K562 (cell line): Measurements from ENCODE around the gene MEGF11. TPM values are rescaled to one million over a fixed set of nuclear protein-coding genes. Genes with fewer than 3 reads are reported as not detected.

Experiments used
- ATAC-seq: fragments of 200-7000 bp; cut with Tn5 transposase; 3 replicates; pipeline ENCODE4 v1.9.1; 2020; ENCODE audit warnings: moderate library complexity
- BruUV-seq: library from RNA; stranded (reverse); fragments of 400-500 nt; replicated peaks from 2 replicates; lab custom pipeline; 2021; lab: Mats Ljungman, UMichigan
- CTCF ChIA-PET: fragments of 300-600 bp; formaldehyde crosslinking; extraction: SDS; loops from one replicate; lab custom pipeline; 2021; ENCODE audit warnings: low intra/inter-chr PET ratio; lab: Yijun Ruan, JAX
- POLR2A ChIA-PET: fragments of 300-600, 350-650 bp; sonication (Branson Sonifier 250); formaldehyde crosslinking; extraction: SDS; loops from one replicate; lab custom pipeline; 2021; ENCODE audit warnings: antibody characterized with exemption, inconsistent platforms; lab: Yijun Ruan, JAX
- DNase-seq, 4 experiments: peaks; one replicate each; pipeline versions ENCODE4 v3.0.0 to v3.0.0-alpha.2; 2011 to 2018; ENCODE audit warnings: low spot score in 3 of 4, mixed read lengths in 3 of 4; ENCODE audit errors: extremely low read depth in 1 of 4
- FAIRE-seq: peaks from 2 replicates; lab custom pipeline; 2011; peaks lifted over from hg19 to GRCh38; lab: Jason Lieb, UNC
- H2AFZ ChIP-seq: 2 replicates; pipeline ENCODE4 v1.6.0; 2011; ENCODE audit warnings: low read depth, low read length, control low read depth, inconsistent platforms
- H3K27ac ChIP-seq: fragments of 200-600 bp; 3 replicates; pipeline ENCODE4 v1.8.0; 2011; ENCODE audit warnings: low read depth, mild to moderate bottlenecking, control low read depth, inconsistent platforms, low read length, moderate library complexity, mixed read lengths; ENCODE audit errors: extremely low read depth
- H3K27me3 ChIP-seq, 2 experiments: fragments of 300-600 bp in 1 of 2; 2 replicates in 1 of 2; 3 replicates in 1 of 2; pipeline versions ENCODE4 v1.6.0 to v1.8.0; 2011; ENCODE audit warnings: inconsistent platforms in 2 of 2, low read length in 2 of 2, mild to moderate bottlenecking in 1 of 2, mixed read lengths in 1 of 2, moderate library complexity in 1 of 2; ENCODE audit not compliant: control insufficient read depth in 2 of 2, insufficient read depth in 2 of 2
- H3K36me3 ChIP-seq: fragments of 300-600 bp; 3 replicates; pipeline ENCODE4 v1.8.0; 2011; ENCODE audit warnings: mild to moderate bottlenecking, low read length, inconsistent platforms; ENCODE audit not compliant: control insufficient read depth, insufficient read depth
- H3K4me1 ChIP-seq, 2 experiments: fragments of 200-600 bp in 1 of 2; replicated peaks in 1 of 2; 2 replicates in 1 of 2; 3 replicates in 1 of 2; pipeline versions ENCODE4 v1.5.1 to v1.8.0; 2011; ENCODE audit warnings: inconsistent platforms in 2 of 2, low read length in 2 of 2, mild to moderate bottlenecking in 1 of 2, mixed read lengths in 1 of 2, moderate library complexity in 1 of 2; ENCODE audit not compliant: control insufficient read depth in 2 of 2, insufficient read depth in 2 of 2
- H3K4me2 ChIP-seq: 2 replicates; pipeline ENCODE4 v1.6.1; 2011; ENCODE audit warnings: low read length, control low read depth, inconsistent platforms, mixed read lengths; ENCODE audit not compliant: insufficient read depth
- H3K4me3 ChIP-seq: fragments of 200-600 bp; sonication (generic), shearing (Covaris generic); 2 replicates; pipeline ENCODE4 v1.5.1; 2016; ENCODE audit warnings: control low read depth, inconsistent platforms
- H3K79me2 ChIP-seq: fragments of 200-600 bp; 3 replicates; pipeline ENCODE4 v1.8.0; 2011; ENCODE audit warnings: low read length, inconsistent platforms; ENCODE audit not compliant: control insufficient read depth, insufficient read depth
- H3K9ac ChIP-seq, 2 experiments: 2 replicates each; pipeline versions ENCODE4 v1.6.0 to v1.6.1; 2011; ENCODE audit warnings: low read depth in 2 of 2, low read length in 2 of 2, control low read depth in 1 of 2, inconsistent platforms in 1 of 2, mild to moderate bottlenecking in 1 of 2, mixed read lengths in 1 of 2; ENCODE audit not compliant: insufficient read depth in 1 of 2
- H3K9me1 ChIP-seq: one replicate; pipeline ENCODE4 v1.6.0; 2011; ENCODE audit warnings: inconsistent platforms, mild to moderate bottlenecking, low read length, moderate library complexity; ENCODE audit not compliant: control insufficient read depth, insufficient read depth
- H3K9me3 ChIP-seq: replicated peaks from 2 replicates; pipeline ENCODE4 v1.5.1; 2011; ENCODE audit warnings: low read depth, low read length, inconsistent platforms; ENCODE audit not compliant: control insufficient read depth, insufficient read depth
- H4K20me1 ChIP-seq: replicated peaks from 2 replicates; pipeline ENCODE4 v1.6.1; 2011; ENCODE audit warnings: low read length, inconsistent platforms, mixed read lengths; ENCODE audit not compliant: control insufficient read depth, insufficient read depth
- ELF1 ChIP-seq: fragments of 200-800 bp; sonication (Bioruptor generic); IDR thresholded peaks from 2 replicates; pipeline ENCODE4 v1.6.1; 2016; ENCODE audit warnings: missing genetic modification characterization, missing compliant biosample characterization
- FOXA1 ChIP-seq: fragments of 450-650 bp; IDR thresholded peaks from 2 replicates; pipeline ENCODE4 v1.6.1; 2016; ENCODE audit warnings: mild to moderate bottlenecking, borderline replicate concordance
- RB1 ChIP-seq: fragments of 450-650 bp; IDR thresholded peaks from 2 replicates; pipeline ENCODE4 v1.6.1; 2017; ENCODE audit warnings: low read depth, mild to moderate bottlenecking
- SREBF1 ChIP-seq: fragments of 150-350 bp; IDR thresholded peaks from 2 replicates; pipeline ENCODE4 v1.6.1; 2014; ENCODE audit warnings: antibody characterized with exemption, low read depth, low read length, borderline replicate concordance
- ZNF23 ChIP-seq: fragments of 250-450 bp; sonication (Bioruptor Pico); IDR thresholded peaks from 2 replicates; pipeline ENCODE4 v1.4.0; 2020; ENCODE audit warnings: mild to moderate bottlenecking
- ZNF785 ChIP-seq: fragments of 250-450 bp; sonication (Bioruptor Pico); IDR thresholded peaks from 2 replicates; pipeline ENCODE4 v1.4.0; 2020; ENCODE audit warnings: mild to moderate bottlenecking
- WGBS: fragments of 100-300 bp; shearing (Covaris generic); methylation state at CpG from one replicate; pipeline ENCODE4 v1.1.6; 2016; ENCODE audit warnings: low coverage, mixed read lengths; ENCODE audit not compliant: insufficient coverage; ENCODE audit errors: missing lambda C conversion rate; 5-methylcytosine and 5-hydroxymethylcytosine counted together
- in situ Hi-C: fragments of 300-500 bp; cut with MboI; formaldehyde crosslinking; loops from 4 replicates; pipeline ENCODE4 v1.15.0; 2018; ENCODE audit warnings: inconsistent platforms, mixed read lengths
- intact Hi-C: fragments of 100-400 bp; cut with micrococcal nuclease; formaldehyde crosslinking; loops from 2 replicates; pipeline ENCODE4 v1.14.2; 2022
- polyA plus RNA-seq, 8 experiments: library from polyadenylated mRNA; depleted of rRNA in 4 of 8; stranded (reverse) in 5 of 8; unstranded in 3 of 8; fragments of >200 nt; fragmentation: Nextera tagmentation in 2 of 8; fragmentation: Illumina TruSeq in 1 of 8; extraction: Ambion mirVana in 2 of 8; extraction: Trizol in 1 of 8; gene quantifications; 2 replicates each; pipeline versions ENCODE4 v1.2.1 to v1.2.3, GENCODE V29; 2011 to 2014; ENCODE audit warnings: inconsistent platforms in 1 of 8, missing spikeins in 1 of 8
- total RNA-seq, 7 experiments: library from RNA; depleted of rRNA in 6 of 7; stranded (reverse); fragments of >200 nt in 6 of 7; fragmentation: Illumina TruSeq in 2 of 7; extraction: Trizol in 2 of 7; gene quantifications; 2 replicates each; pipeline versions ENCODE4 v1.2.1 to v1.2.3, GENCODE V29; 2011 to 2021; ENCODE audit warnings: low replicate concordance in 1 of 7
- TF ChIP-seq, protein P1 (sequence below): fragments of 250-450 bp; sonication (Bioruptor Pico); IDR thresholded peaks from 2 replicates; pipeline ENCODE4 v1.4.0; 2020
- TF ChIP-seq, protein P2 (sequence below): fragments of 250-450 bp; sonication (Bioruptor Pico); IDR thresholded peaks from 2 replicates; pipeline ENCODE4 v1.8.0; 2022; ENCODE audit warnings: moderate library complexity, mild to moderate bottlenecking, inconsistent platforms
- TF ChIP-seq, protein P3 (sequence below): fragments of 450-650 bp; formaldehyde crosslinking; IDR thresholded peaks from 2 replicates; pipeline ENCODE4 v1.4.0; 2022; ENCODE audit warnings: mild to moderate bottlenecking, moderate library complexity
- TF ChIP-seq, protein P4 (sequence below): fragments of 450-650 bp; IDR thresholded peaks from 2 replicates; pipeline ENCODE4 v1.6.1; 2014; ENCODE audit warnings: low read depth, mild to moderate bottlenecking, moderate library complexity, borderline replicate concordance
- TF ChIP-seq, protein P5 (sequence below): fragments of 200-800 bp; sonication (Bioruptor generic); IDR thresholded peaks from 2 replicates; pipeline ENCODE4 v1.6.1; 2017; ENCODE audit warnings: missing genetic modification characterization, missing compliant biosample characterization

The MEGF11 gene
- total and polyA plus RNA-seq, 9 of the 15 experiments (the other 6 are each of a cell fraction or from before 2014, with no cell fraction given): 0.06 to 0.23 (median 0.20) TPM; not detected in 6

DNA sequence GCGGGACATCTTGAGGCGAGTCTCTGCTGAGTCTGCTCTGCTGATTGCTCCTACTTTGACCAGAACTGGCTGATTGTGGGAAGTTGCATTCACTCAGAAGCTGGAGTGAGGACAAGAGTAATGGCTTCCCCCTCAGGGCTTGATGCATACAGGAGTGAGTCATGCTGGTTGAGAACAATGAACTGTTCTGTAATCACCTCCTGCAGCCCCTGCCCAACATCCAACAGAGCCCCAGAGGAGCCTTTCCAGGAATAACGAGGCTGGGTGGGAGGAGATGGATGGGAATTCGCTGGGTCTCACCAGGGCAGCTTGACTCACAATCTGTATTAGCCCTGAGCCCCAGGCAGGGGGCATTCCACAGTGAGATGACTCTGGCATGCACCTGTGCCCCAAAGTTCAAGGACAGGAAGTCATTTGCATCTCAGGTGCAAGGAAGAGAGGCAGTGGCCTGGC lies 299.2 kb downstream of the MEGF11 start:
- DNase-seq: no peak
- H3K36me3 ChIP-seq: no peaks in the 10 kb centered on the region
- ChIA-PET CTCF (no interaction called here), POLR2A (no interaction called here)
- H3K4me2 ChIP-seq: no peak overlapping the region
- H2AFZ ChIP-seq: no peak overlapping the region
- peaks cover 14% of the 10 kb centered on the region; the same call in 1 of the 2 replicates for H4K20me1 ChIP-seq
- H3K27me3 ChIP-seq: peaks cover 12 to 25% of the 10 kb centered on the region in 2 experiments; a peak in 4 of 5 replicates
- no peaks in the 10 kb centered on the region for H3K4me1 ChIP-seq
- intact Hi-C loops: no loop called here
- no TSS peak for BruUV-seq
- H3K27ac ChIP-seq: no peak overlapping the region
- in situ Hi-C loops: no loop called here
- peaks cover 2% of the 10 kb centered on the region for H3K9me1 ChIP-seq
- no peak for ATAC-seq
- H3K79me2 ChIP-seq: no peaks in the 10 kb centered on the region
- no peak for FAIRE-seq
- H3K9me3 ChIP-seq: no peaks in the 10 kb centered on the region
- 0% methylated on average over 4 of the region's 4 CpGs for WGBS
- H3K9ac ChIP-seq: no peak overlapping the region
- no peak overlapping the region for H3K4me3 ChIP-seq
- TF ChIP-seq, protein P1, sequence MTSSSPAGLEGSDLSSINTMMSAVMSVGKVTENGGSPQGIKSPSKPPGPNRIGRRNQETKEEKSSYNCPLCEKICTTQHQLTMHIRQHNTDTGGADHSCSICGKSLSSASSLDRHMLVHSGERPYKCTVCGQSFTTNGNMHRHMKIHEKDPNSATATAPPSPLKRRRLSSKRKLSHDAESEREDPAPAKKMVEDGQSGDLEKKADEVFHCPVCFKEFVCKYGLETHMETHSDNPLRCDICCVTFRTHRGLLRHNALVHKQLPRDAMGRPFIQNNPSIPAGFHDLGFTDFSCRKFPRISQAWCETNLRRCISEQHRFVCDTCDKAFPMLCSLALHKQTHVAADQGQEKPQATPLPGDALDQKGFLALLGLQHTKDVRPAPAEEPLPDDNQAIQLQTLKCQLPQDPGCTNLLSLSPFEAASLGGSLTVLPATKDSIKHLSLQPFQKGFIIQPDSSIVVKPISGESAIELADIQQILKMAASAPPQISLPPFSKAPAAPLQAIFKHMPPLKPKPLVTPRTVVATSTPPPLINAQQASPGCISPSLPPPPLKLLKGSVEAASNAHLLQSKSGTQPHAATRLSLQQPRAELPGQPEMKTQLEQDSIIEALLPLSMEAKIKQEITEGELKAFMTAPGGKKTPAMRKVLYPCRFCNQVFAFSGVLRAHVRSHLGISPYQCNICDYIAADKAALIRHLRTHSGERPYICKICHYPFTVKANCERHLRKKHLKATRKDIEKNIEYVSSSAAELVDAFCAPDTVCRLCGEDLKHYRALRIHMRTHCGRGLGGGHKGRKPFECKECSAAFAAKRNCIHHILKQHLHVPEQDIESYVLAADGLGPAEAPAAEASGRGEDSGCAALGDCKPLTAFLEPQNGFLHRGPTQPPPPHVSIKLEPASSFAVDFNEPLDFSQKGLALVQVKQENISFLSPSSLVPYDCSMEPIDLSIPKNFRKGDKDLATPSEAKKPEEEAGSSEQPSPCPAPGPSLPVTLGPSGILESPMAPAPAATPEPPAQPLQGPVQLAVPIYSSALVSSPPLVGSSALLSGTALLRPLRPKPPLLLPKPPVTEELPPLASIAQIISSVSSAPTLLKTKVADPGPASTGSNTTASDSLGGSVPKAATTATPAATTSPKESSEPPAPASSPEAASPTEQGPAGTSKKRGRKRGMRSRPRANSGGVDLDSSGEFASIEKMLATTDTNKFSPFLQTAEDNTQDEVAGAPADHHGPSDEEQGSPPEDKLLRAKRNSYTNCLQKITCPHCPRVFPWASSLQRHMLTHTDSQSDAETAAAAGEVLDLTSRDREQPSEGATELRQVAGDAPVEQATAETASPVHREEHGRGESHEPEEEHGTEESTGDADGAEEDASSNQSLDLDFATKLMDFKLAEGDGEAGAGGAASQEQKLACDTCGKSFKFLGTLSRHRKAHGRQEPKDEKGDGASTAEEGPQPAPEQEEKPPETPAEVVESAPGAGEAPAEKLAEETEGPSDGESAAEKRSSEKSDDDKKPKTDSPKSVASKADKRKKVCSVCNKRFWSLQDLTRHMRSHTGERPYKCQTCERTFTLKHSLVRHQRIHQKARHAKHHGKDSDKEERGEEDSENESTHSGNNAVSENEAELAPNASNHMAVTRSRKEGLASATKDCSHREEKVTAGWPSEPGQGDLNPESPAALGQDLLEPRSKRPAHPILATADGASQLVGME (CRISPR knock-in tag): no peak
- TF ChIP-seq ELF1 (tag): no peak
- TF ChIP-seq, protein P2, sequence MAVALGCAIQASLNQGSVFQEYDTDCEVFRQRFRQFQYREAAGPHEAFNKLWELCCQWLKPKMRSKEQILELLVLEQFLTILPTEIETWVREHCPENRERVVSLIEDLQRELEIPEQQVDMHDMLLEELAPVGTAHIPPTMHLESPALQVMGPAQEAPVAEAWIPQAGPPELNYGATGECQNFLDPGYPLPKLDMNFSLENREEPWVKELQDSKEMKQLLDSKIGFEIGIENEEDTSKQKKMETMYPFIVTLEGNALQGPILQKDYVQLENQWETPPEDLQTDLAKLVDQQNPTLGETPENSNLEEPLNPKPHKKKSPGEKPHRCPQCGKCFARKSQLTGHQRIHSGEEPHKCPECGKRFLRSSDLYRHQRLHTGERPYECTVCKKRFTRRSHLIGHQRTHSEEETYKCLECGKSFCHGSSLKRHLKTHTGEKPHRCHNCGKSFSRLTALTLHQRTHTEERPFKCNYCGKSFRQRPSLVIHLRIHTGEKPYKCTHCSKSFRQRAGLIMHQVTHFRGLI (CRISPR knock-in tag): no peak
- TF ChIP-seq, protein P3, sequence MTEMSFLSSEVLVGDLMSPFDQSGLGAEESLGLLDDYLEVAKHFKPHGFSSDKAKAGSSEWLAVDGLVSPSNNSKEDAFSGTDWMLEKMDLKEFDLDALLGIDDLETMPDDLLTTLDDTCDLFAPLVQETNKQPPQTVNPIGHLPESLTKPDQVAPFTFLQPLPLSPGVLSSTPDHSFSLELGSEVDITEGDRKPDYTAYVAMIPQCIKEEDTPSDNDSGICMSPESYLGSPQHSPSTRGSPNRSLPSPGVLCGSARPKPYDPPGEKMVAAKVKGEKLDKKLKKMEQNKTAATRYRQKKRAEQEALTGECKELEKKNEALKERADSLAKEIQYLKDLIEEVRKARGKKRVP (CRISPR knock-in tag): no peak
- TF ChIP-seq, protein P4, sequence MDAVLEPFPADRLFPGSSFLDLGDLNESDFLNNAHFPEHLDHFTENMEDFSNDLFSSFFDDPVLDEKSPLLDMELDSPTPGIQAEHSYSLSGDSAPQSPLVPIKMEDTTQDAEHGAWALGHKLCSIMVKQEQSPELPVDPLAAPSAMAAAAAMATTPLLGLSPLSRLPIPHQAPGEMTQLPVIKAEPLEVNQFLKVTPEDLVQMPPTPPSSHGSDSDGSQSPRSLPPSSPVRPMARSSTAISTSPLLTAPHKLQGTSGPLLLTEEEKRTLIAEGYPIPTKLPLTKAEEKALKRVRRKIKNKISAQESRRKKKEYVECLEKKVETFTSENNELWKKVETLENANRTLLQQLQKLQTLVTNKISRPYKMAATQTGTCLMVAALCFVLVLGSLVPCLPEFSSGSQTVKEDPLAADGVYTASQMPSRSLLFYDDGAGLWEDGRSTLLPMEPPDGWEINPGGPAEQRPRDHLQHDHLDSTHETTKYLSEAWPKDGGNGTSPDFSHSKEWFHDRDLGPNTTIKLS: no peak
- TF ChIP-seq RB1: no peak
- no peak for TF ChIP-seq SREBF1
- TF ChIP-seq ZNF785 (CRISPR knock-in tag): no peak
- TF ChIP-seq, protein P5, sequence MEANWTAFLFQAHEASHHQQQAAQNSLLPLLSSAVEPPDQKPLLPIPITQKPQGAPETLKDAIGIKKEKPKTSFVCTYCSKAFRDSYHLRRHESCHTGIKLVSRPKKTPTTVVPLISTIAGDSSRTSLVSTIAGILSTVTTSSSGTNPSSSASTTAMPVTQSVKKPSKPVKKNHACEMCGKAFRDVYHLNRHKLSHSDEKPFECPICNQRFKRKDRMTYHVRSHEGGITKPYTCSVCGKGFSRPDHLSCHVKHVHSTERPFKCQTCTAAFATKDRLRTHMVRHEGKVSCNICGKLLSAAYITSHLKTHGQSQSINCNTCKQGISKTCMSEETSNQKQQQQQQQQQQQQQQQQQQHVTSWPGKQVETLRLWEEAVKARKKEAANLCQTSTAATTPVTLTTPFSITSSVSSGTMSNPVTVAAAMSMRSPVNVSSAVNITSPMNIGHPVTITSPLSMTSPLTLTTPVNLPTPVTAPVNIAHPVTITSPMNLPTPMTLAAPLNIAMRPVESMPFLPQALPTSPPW: no peak
- no peak for TF ChIP-seq ZNF23 (CRISPR knock-in tag)
- TF ChIP-seq FOXA1: no peak
